Inflammatory macrophage treated with lipopolysaccharide for 1 hour (primary cell): ENCODE results near the gene ATF3.

ENCODE experiments used
- DNase-seq, 2 donors: peaks; one replicate each; pipeline ENCODE4 v3.0.0-alpha.2; 2020 to 2022

ATF3 gene

GRCh38 chr1:212587016-212587887 is 21.3 kb upstream of the ATF3 start:
- peak; percentile 77 to 97 for DNase-seq

GRCh38 chr1:212587888-212588510 is 20.6 kb upstream of the ATF3 start:
- no peak for DNase-seq

- peak in 1 of 2 donors; percentile 14 for DNase-seq
Observed at GRCh38 chr1:212589446-212589845, 19.1 kb upstream of the ATF3 start.

GRCh38 chr1:212591922-212592321 is 16.6 kb upstream of the ATF3 start:
- DNase-seq: no peak

GRCh38 chr1:212593821-212594251 is 14.7 kb upstream of the ATF3 start:
- no peak for DNase-seq

- no peak for DNase-seq
Observed at GRCh38 chr1:212594640-212595039, 13.9 kb upstream of the ATF3 start.

GRCh38 chr1:212595229-212595628 is 13.3 kb upstream of the ATF3 start:
- DNase-seq: no peak

GRCh38 chr1:212595787-212596714 is 12.5 kb upstream of the ATF3 start:
- peak; percentile 88 to 90 for DNase-seq

GRCh38 chr1:212596798-212597197 is 11.8 kb upstream of the ATF3 start:
- DNase-seq: no peak

- DNase-seq: no peak
Observed at GRCh38 chr1:212597487-212597886, 11.1 kb upstream of the ATF3 start.

GRCh38 chr1:212600071-212600915 is 8.3 kb upstream of the ATF3 start:
- DNase-seq: no peak

- no peak for DNase-seq
Observed at GRCh38 chr1:212600980-212601379, 7.6 kb upstream of the ATF3 start.

GRCh38 chr1:212601524-212601923 is 7.0 kb upstream of the ATF3 start:
- no peak for DNase-seq

GRCh38 chr1:212605441-212606394 is 2.8 kb upstream of the ATF3 start:
- no peak for DNase-seq

GRCh38 chr1:212606395-212607205 is 2.0 kb upstream of the ATF3 start:
- peak; percentile 42 to 44 for DNase-seq

- DNase-seq: peak; percentile 49 to 50
Observed at GRCh38 chr1:212607206-212607912, 1.2 kb upstream of the ATF3 start.

GRCh38 chr1:212607913-212608391 is 609 bp upstream of the ATF3 start:
- peak in 1 of 2 donors; percentile 19 for DNase-seq

- peak; percentile 67 to 68 for DNase-seq
Observed at GRCh38 chr1:212608959-212609700, 569 bp downstream of the ATF3 start.
